ENCODE results near the gene SPOCK1. TPM values are rescaled to one million over a fixed set of nuclear protein-coding genes. Genes with fewer than 3 reads are reported as not detected.

Gene SPOCK1
- total and polyA plus RNA-seq, 7 experiments from 2014 or later: 2.8 TPM; not detected in 6

DNA sequence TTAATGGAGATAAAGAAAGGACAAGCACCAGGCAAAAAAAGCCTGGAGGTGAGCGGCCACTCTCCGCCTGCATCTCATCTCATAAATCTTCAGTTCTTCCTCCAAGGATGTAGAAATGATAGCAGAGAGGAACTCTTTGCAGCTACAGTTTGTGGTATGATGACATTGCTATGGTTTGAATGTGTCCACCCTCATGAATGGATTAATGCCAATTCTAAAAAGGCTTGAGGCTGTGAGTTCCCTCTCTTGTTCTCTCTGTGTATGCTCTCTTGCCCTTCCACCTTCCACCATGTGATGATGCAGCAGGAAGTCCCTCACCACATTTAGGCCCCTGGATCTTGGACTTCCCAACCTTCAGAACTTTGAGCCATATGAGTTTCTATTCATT is 126.4 kb downstream of the SPOCK1 start:
- ChIA-PET CTCF (no interaction called here), POLR2A (no interaction called here)
- no peak overlapping the region for H3K4me3 ChIP-seq (ENCODE audit: low read length)
- no peaks in the 10 kb centered on the region for H3K9me3 ChIP-seq (ENCODE audit: control insufficient read depth in 2 of 3, low read length in 3 of 3)
- DNase-seq (no peak), ATAC-seq (no peak)
- peaks cover 0 to 4% (median 0%) of the 10 kb centered on the region in 11 donors for H3K9me3 Mint-ChIP-seq
- no peaks in the 10 kb centered on the region for H3K27me3 ChIP-seq (ENCODE audit: control insufficient read depth in 2 of 2, insufficient read depth in 2 of 2, low read length in 2 of 2)
- H3K36me3 ChIP-seq (ENCODE audit: control insufficient read depth in 2 of 3, insufficient read depth in 3 of 3, low read length in 3 of 3): no peaks in the 10 kb centered on the region
- H3K36me3 Mint-ChIP-seq: no peaks in the 10 kb centered on the region
- H3K27ac ChIP-seq (ENCODE audit: low read depth, low read length): no peak overlapping the region
- intact Hi-C loops (cut with micrococcal nuclease): no loop called here
- H3K27me3 Mint-ChIP-seq: peaks cover 0 to 26% (median 0%) of the 10 kb centered on the region in 5 donors
- H3K27ac Mint-ChIP-seq: no peak overlapping the region
- H3K4me1 Mint-ChIP-seq: no peaks in the 10 kb centered on the region
- H3K4me3 Mint-ChIP-seq: no peak overlapping the region
- H3K4me1 ChIP-seq (ENCODE audit: control insufficient read depth in 2 of 2, insufficient read depth in 2 of 2, low read length in 2 of 2): no peaks in the 10 kb centered on the region

DNA sequence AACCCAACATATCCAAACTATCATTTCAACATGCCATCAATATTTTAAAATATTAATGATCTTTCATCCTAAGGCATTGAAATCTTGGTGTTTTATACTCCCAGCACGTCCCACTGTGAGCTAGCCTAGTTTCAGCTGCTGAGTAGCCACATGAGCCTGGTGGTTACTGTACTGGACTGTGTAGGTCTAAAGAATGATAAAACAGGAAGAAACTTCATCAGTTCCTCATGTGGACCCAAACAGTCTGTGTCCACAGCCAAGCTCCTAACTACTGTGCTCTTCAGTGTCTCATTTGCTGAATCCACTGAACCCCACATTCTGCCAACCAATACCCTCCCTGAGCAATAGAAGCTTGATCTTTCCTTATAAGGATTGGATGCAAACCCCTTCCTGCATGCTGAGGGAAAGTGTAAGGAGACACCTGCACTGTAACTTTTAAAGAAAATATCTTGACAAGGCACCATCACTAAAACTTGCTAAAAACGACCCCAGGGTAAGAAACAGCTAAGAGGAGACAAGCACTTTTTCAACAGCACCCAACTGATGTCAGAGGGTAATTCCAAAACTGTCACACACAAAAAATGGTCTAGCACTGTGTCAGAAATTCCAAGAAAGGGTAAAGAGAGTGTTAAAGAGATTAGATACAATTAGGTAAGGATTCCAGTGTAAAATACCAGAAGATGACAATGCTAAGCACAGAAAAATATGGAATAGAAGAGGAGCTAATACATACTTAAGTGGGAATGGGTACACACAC is 126.9 kb downstream of the SPOCK1 start:
- no peak overlapping the region for H3K27ac Mint-ChIP-seq
- Histone ChIP-seq H3K27me3 (ENCODE audit: control insufficient read depth in 2 of 2, insufficient read depth in 2 of 2, low read length in 2 of 2) (no peaks in the 10 kb centered on the region), H3K27ac (ENCODE audit: low read depth, low read length) (no peak overlapping the region), H3K9me3 (ENCODE audit: control insufficient read depth in 2 of 3, low read length in 3 of 3) (no peaks in the 10 kb centered on the region), H3K4me3 (ENCODE audit: low read length) (no peak overlapping the region), H3K4me1 (ENCODE audit: control insufficient read depth in 2 of 2, insufficient read depth in 2 of 2, low read length in 2 of 2) (no peaks in the 10 kb centered on the region), H3K36me3 (ENCODE audit: control insufficient read depth in 2 of 3, insufficient read depth in 3 of 3, low read length in 3 of 3) (no peaks in the 10 kb centered on the region)
- DNase-seq (no peak), ATAC-seq (peak; percentile 55)
- no peak overlapping the region for H3K4me3 Mint-ChIP-seq
- no peaks in the 10 kb centered on the region for H3K36me3 Mint-ChIP-seq
- POLR2A ChIA-PET: no interaction called here
- peaks cover 0 to 4% (median 0%) of the 10 kb centered on the region in 11 donors for H3K9me3 Mint-ChIP-seq
- CTCF ChIA-PET: no interaction called here
- intact Hi-C loops (cut with micrococcal nuclease): no loop called here
- peaks cover 0 to 24% (median 0%) of the 10 kb centered on the region in 5 donors for H3K27me3 Mint-ChIP-seq
- H3K4me1 Mint-ChIP-seq: no peaks in the 10 kb centered on the region

DNA sequence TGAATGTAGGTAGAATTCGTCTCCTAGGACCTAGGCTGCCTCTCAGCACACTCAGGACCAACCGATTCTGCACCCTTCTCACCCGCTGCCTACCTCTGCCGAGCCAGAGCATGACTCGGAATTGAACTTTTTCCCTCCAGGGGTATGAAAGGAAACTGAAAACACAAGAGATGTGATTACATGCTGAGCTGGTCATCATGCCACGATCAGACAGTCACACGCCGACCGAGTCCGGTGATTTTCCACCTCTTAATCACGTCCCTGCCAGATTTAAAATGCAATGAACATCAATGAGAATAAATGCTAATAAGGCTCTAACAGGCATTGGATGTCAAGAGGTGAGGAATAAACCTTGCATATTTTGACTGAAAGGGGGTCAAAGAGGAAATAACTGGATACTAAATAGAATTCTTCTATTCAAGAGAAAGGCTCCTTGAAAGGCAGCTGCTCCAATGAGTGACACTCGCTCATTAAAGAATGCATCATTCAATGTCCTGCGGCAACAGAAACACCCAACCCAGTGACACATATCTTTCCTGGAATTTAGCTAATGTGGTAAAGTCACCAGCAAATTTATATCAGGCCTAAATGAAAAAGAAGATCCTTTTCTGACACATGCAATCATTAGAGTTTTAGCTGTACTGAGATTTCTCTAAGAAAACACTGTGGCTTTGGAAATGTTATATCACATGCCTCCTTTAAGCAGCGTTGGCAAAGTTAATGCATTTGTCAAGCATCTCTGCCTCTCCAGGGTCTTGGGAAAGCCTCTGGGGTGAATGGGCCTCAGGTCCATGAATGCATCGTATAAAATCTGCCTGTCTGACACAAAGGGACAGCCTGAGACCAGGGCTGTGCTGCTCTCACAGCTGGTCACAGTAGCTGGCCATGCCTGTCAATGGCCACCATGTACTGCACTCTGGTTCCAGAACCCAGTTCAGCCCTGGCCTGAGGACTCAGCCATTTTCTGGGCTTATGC is 128.7 kb downstream of the SPOCK1 start:
- Histone ChIP-seq H3K9me3 (ENCODE audit: control insufficient read depth in 2 of 3, low read length in 3 of 3) (no peaks in the 10 kb centered on the region), H3K27me3 (ENCODE audit: control insufficient read depth in 2 of 2, insufficient read depth in 2 of 2, low read length in 2 of 2) (no peaks in the 10 kb centered on the region), H3K36me3 (ENCODE audit: control insufficient read depth in 2 of 3, insufficient read depth in 3 of 3, low read length in 3 of 3) (no peaks in the 10 kb centered on the region), H3K4me3 (ENCODE audit: low read length) (no peak overlapping the region), H3K4me1 (ENCODE audit: control insufficient read depth in 2 of 2, insufficient read depth in 2 of 2, low read length in 2 of 2) (no peaks in the 10 kb centered on the region), H3K27ac (ENCODE audit: low read depth, low read length) (no peak overlapping the region)
- Mint-ChIP-seq H3K4me3 (no peak overlapping the region), H3K36me3 (no peaks in the 10 kb centered on the region), H3K4me1 (no peaks in the 10 kb centered on the region), H3K27me3 (peaks cover 0 to 14% (median 0%) of the 10 kb centered on the region in 5 donors), H3K9me3 (peaks cover 0 to 4% (median 0%) of the 10 kb centered on the region in 11 donors), H3K27ac (no peak overlapping the region)
- no peak for ATAC-seq
- no peak for DNase-seq
- intact Hi-C loops (cut with micrococcal nuclease): no loop called here
- POLR2A ChIA-PET: no interaction called here
- CTCF ChIA-PET: no interaction called here

DNA sequence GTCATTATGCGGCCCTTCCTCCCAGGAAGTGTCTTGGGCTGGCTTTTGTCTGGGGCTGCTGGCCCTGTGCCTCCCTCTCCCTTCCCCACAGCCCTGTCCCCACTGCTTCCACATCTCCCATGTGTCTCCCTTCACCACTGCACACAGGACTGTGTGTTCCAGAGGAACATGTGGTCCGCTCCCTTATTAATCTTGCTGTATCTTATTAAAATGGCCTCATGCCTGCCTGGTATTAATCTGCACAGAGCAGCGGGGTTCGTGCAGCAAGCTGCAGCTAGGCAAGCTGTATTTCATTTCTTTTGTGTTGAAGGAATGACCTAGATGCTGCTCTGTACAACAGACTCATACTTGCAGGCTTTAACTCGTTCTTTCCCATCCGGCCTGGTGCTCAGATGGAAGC is 130.5 kb downstream of the SPOCK1 start:
- Mint-ChIP-seq H3K27me3 (peaks cover 0 to 9% (median 0%) of the 10 kb centered on the region in 5 donors), H3K4me1 (no peaks in the 10 kb centered on the region)
- CTCF ChIA-PET: no interaction called here

DNA sequence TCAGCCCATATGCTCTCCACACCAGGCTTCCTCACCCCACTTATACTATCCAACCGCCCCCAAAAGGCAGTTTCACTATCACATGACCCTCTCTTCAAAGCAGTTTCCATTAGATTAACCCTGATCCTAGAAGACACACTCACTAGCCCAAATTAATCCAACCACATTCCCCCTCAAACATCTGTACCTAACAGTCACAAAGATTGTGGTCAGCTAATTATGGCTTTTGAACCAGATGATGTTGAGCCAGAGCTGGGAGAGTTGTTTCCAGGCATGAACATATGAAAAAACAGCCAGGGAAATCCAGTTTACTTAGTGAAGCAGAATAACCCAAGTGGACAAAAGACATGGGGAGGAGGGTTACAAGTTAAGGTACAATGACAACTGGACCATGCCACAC is 131.2 kb downstream of the SPOCK1 start:
- Mint-ChIP-seq H3K27ac (no peak overlapping the region), H3K4me3 (no peak overlapping the region), H3K27me3 (peaks cover 0 to 8% (median 3%) of the 10 kb centered on the region in 5 donors), H3K4me1 (no peaks in the 10 kb centered on the region), H3K36me3 (no peaks in the 10 kb centered on the region), H3K9me3 (no peaks in the 10 kb centered on the region)
- no peak for ATAC-seq
- CTCF ChIA-PET: no interaction called here
- Histone ChIP-seq H3K27me3 (ENCODE audit: control insufficient read depth in 2 of 2, insufficient read depth in 2 of 2, low read length in 2 of 2) (no peaks in the 10 kb centered on the region), H3K36me3 (ENCODE audit: control insufficient read depth in 2 of 3, insufficient read depth in 3 of 3, low read length in 3 of 3) (no peaks in the 10 kb centered on the region), H3K9me3 (ENCODE audit: control insufficient read depth in 2 of 3, low read length in 3 of 3) (no peaks in the 10 kb centered on the region), H3K4me1 (ENCODE audit: control insufficient read depth in 2 of 2, insufficient read depth in 2 of 2, low read length in 2 of 2) (no peaks in the 10 kb centered on the region), H3K27ac (ENCODE audit: low read depth, low read length) (no peak overlapping the region), H3K4me3 (ENCODE audit: low read length) (no peak overlapping the region)
- intact Hi-C loops (cut with micrococcal nuclease): no loop called here
- no peak for DNase-seq
- POLR2A ChIA-PET: interaction anchor here (0.6 kb wide), 1 partner anchor 297 kb away, joined by 3 read pairs; no protein-coding TSS in a partner anchor

More for the DNA sequence above, 130.5 kb downstream of the SPOCK1 start:
- Histone ChIP-seq H3K4me3 (ENCODE audit: low read length) (no peak overlapping the region), H3K4me1 (ENCODE audit: control insufficient read depth in 2 of 2, insufficient read depth in 2 of 2, low read length in 2 of 2) (no peaks in the 10 kb centered on the region), H3K27me3 (ENCODE audit: control insufficient read depth in 2 of 2, insufficient read depth in 2 of 2, low read length in 2 of 2) (no peaks in the 10 kb centered on the region), H3K27ac (ENCODE audit: low read depth, low read length) (no peak overlapping the region), H3K36me3 (ENCODE audit: control insufficient read depth in 2 of 3, insufficient read depth in 3 of 3, low read length in 3 of 3) (no peaks in the 10 kb centered on the region), H3K9me3 (ENCODE audit: control insufficient read depth in 2 of 3, low read length in 3 of 3) (no peaks in the 10 kb centered on the region)
- POLR2A ChIA-PET: no interaction called here
- ATAC-seq (no peak), DNase-seq (no peak)
- Mint-ChIP-seq H3K4me3 (no peak overlapping the region), H3K9me3 (peaks cover 0 to 1% (median 0%) of the 10 kb centered on the region in 11 donors), H3K36me3 (no peaks in the 10 kb centered on the region), H3K27ac (no peak overlapping the region)
- intact Hi-C loops (cut with micrococcal nuclease): no loop called here

DNA sequence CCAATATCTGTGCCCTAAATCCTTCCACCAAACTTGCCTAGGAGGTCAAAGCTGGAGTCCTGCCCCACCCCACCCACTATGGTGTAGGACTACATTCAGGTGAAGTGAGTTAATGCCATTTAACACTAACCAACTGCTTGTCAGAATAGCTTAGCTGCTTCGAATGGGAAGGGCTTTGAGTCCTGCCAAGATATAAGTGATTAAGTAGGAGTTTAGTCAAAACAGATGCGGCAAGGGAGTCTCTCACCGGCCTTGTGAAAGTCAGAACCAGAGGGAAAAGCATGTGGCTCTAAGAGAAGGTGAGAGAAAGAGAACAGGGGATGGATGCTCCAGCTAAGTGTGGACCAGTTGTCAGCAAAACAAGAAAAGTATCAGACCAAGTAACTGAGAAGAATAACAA is 132.6 kb downstream of the SPOCK1 start:
- H3K27me3 ChIP-seq (ENCODE audit: control insufficient read depth in 2 of 2, insufficient read depth in 2 of 2, low read length in 2 of 2): no peaks in the 10 kb centered on the region
- H3K27ac ChIP-seq (ENCODE audit: low read depth, low read length): no peak overlapping the region
- intact Hi-C loops (cut with micrococcal nuclease): no loop called here
- no peak overlapping the region for H3K4me3 Mint-ChIP-seq
- H3K9me3 Mint-ChIP-seq: no peaks in the 10 kb centered on the region
- no peaks in the 10 kb centered on the region for H3K4me1 ChIP-seq (ENCODE audit: control insufficient read depth in 2 of 2, insufficient read depth in 2 of 2, low read length in 2 of 2)
- no peak overlapping the region for H3K27ac Mint-ChIP-seq
- H3K9me3 ChIP-seq (ENCODE audit: control insufficient read depth in 2 of 3, low read length in 3 of 3): no peaks in the 10 kb centered on the region
- no peaks in the 10 kb centered on the region for H3K36me3 ChIP-seq (ENCODE audit: control insufficient read depth in 2 of 3, insufficient read depth in 3 of 3, low read length in 3 of 3)
- peaks cover 0 to 14% (median 8%) of the 10 kb centered on the region in 5 donors for H3K27me3 Mint-ChIP-seq
- no peaks in the 10 kb centered on the region for H3K4me1 Mint-ChIP-seq
- no peak for DNase-seq
- no peak for ATAC-seq
- CTCF ChIA-PET: no interaction called here
- POLR2A ChIA-PET: no interaction called here
- H3K4me3 ChIP-seq (ENCODE audit: low read length): no peak overlapping the region
- H3K36me3 Mint-ChIP-seq: no peaks in the 10 kb centered on the region

Data from naive thymus-derived CD4-positive, alpha-beta T cell (primary cell).